SK-N-SH treated with all-trans-retinoic acid at 6 μM for 48 hours (cell line): ENCODE data around the gene KDM5C.

Source experiments
- ARNTL ChIP-seq: fragments of 450-650 bp; formaldehyde crosslinking; IDR thresholded peaks from 2 replicates; pipeline ENCODE4 v1.5.0; 2020; ENCODE audit warnings: low read depth, mild to moderate bottlenecking, moderate library complexity, borderline replicate concordance
- SNAI2 ChIP-seq: fragments of 250-450 bp; sonication (Bioruptor Pico); IDR thresholded peaks from 2 replicates; pipeline ENCODE4 v1.5.0; 2020; ENCODE audit warnings: mild to moderate bottlenecking, moderate library complexity
- TCF4 ChIP-seq: fragments of 250-450 bp; sonication (Bioruptor Pico); IDR thresholded peaks from 2 replicates; pipeline ENCODE4 v1.8.0; 2021; ENCODE audit warnings: mild to moderate bottlenecking, moderate library complexity, borderline replicate concordance
- ZC3H10 ChIP-seq: fragments of 250-450 bp; sonication (Bioruptor Pico); IDR thresholded peaks from 2 replicates; pipeline ENCODE4 v1.5.1; 2021; ENCODE audit warnings: mild to moderate bottlenecking, moderate library complexity
- ZFP3 ChIP-seq: fragments of 250-450 bp; sonication (Bioruptor Pico); IDR thresholded peaks from 2 replicates; pipeline ENCODE4 v1.5.0; 2020; ENCODE audit warnings: mild to moderate bottlenecking, moderate library complexity
- ZFP30 ChIP-seq: fragments of 450-650 bp; formaldehyde crosslinking; IDR thresholded peaks from 2 replicates; pipeline ENCODE4 v1.5.0; 2022; ENCODE audit warnings: mild to moderate bottlenecking, moderate library complexity
- ZNF565 ChIP-seq: fragments of 450-650 bp; formaldehyde crosslinking; conservative IDR thresholded peaks from 2 replicates; pipeline ENCODE4 v1.5.0; 2020; ENCODE audit warnings: low read depth, mild to moderate bottlenecking, moderate library complexity
- TF ChIP-seq, protein P1 (sequence below): fragments of 250-450 bp; sonication (Bioruptor Pico); IDR thresholded peaks from 2 replicates; pipeline ENCODE4 v1.8.0; 2020; ENCODE audit warnings: mild to moderate bottlenecking, moderate library complexity, borderline replicate concordance
- TF ChIP-seq, protein P2 (sequence below): fragments of 250-450 bp; sonication (Bioruptor Pico); IDR thresholded peaks from 2 replicates; pipeline ENCODE4 v1.8.0; 2021; ENCODE audit warnings: low read depth, mild to moderate bottlenecking, moderate library complexity, borderline replicate concordance

DNA sequence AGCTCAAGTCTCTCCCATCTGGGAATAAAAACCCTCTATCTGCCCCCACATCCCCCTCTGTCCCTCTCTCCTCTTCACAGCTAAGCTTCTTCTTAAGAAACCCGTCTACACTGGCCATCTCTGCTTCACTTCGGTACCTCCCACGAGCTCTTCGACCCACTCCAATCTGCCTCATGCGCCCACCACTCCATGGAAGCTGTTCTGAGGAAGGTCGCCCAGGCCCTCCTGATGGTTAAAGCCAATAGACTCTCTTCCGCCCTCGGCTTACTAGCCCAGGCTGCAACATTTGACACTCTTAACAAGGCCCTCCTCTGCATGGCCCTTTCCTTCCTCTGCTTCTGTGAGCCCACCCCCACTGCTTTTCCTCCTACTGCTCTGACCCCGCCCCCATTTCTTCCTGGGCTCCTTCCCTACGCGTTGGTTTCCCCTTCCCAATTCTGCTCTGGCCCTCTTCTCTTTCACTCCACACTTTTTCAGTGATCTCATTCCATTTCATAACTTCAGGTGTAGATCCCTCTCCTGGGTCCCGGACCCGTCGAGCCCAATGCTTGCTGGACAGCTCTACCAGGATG, 44.6 kb upstream of the KDM5C start:
- TF ChIP-seq SNAI2 (CRISPR knock-in tag) (no peak), ZNF565 (CRISPR knock-in tag) (no peak), ZFP3 (CRISPR knock-in tag) (no peak), ARNTL (no peak), ZFP30 (CRISPR knock-in tag) (no peak), TCF4 (CRISPR knock-in tag) (no peak), ZC3H10 (CRISPR knock-in tag) (no peak)
- TF ChIP-seq, protein P1, sequence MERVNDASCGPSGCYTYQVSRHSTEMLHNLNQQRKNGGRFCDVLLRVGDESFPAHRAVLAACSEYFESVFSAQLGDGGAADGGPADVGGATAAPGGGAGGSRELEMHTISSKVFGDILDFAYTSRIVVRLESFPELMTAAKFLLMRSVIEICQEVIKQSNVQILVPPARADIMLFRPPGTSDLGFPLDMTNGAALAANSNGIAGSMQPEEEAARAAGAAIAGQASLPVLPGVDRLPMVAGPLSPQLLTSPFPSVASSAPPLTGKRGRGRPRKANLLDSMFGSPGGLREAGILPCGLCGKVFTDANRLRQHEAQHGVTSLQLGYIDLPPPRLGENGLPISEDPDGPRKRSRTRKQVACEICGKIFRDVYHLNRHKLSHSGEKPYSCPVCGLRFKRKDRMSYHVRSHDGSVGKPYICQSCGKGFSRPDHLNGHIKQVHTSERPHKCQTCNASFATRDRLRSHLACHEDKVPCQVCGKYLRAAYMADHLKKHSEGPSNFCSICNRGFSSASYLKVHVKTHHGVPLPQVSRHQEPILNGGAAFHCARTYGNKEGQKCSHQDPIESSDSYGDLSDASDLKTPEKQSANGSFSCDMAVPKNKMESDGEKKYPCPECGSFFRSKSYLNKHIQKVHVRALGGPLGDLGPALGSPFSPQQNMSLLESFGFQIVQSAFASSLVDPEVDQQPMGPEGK (CRISPR knock-in tag) = no peak
- TF ChIP-seq, protein P2, sequence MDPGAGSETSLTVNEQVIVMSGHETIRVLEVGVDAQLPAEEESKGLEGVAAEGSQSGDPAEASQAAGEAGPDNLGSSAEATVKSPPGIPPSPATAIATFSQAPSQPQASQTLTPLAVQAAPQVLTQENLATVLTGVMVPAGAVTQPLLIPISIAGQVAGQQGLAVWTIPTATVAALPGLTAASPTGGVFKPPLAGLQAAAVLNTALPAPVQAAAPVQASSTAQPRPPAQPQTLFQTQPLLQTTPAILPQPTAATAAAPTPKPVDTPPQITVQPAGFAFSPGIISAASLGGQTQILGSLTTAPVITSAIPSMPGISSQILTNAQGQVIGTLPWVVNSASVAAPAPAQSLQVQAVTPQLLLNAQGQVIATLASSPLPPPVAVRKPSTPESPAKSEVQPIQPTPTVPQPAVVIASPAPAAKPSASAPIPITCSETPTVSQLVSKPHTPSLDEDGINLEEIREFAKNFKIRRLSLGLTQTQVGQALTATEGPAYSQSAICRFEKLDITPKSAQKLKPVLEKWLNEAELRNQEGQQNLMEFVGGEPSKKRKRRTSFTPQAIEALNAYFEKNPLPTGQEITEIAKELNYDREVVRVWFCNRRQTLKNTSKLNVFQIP (CRISPR knock-in tag) = no peak
